Astrocyte (in vitro differentiated cells and primary cell): ENCODE results near the gene SLC1A3. TPM values are rescaled to one million over a fixed set of nuclear protein-coding genes. Genes with fewer than 3 reads are reported as not detected.

Experiments used
- DNase-seq: peaks from one replicate; pipeline ENCODE4 v3.0.0-alpha.2; 2010; ENCODE audit warnings: low read depth
- FAIRE-seq: peaks from 2 replicates; lab custom pipeline; 2011; peaks lifted over from hg19 to GRCh38; lab: Jason Lieb, UNC
- H2AFZ ChIP-seq: 2 replicates; pipeline ENCODE4 v1.6.0; 2012; ENCODE audit warnings: low read depth, low read length, inconsistent platforms
- H3K27ac ChIP-seq: 2 replicates; pipeline ENCODE4 v1.5.1; 2011; ENCODE audit warnings: low read depth, low read length, inconsistent platforms
- H3K27me3 ChIP-seq: 2 replicates; pipeline ENCODE4 v1.6.0; 2011; ENCODE audit warnings: low read length, inconsistent platforms; ENCODE audit not compliant: insufficient read depth
- H3K36me3 ChIP-seq: 2 replicates; pipeline ENCODE4 v1.5.1; 2011; ENCODE audit warnings: low read length, inconsistent platforms; ENCODE audit not compliant: insufficient read depth
- H3K4me1 ChIP-seq: 2 replicates; pipeline ENCODE4 v1.5.1; 2011; ENCODE audit warnings: low read length, inconsistent platforms; ENCODE audit not compliant: insufficient read depth
- H3K4me2 ChIP-seq: 2 replicates; pipeline ENCODE4 v1.6.0; 2012; ENCODE audit warnings: low read length, inconsistent platforms
- H3K4me3 ChIP-seq: 2 replicates; pipeline ENCODE4 v1.5.1; 2011; ENCODE audit warnings: low read depth, mild to moderate bottlenecking, low read length, inconsistent platforms; ENCODE audit not compliant: insufficient read depth
- H3K79me2 ChIP-seq: 2 replicates; pipeline ENCODE4 v1.6.0; 2012; ENCODE audit warnings: mild to moderate bottlenecking, low read length, inconsistent platforms; ENCODE audit not compliant: insufficient read depth
- H3K9ac ChIP-seq: 2 replicates; pipeline ENCODE4 v1.6.0; 2012; ENCODE audit warnings: mild to moderate bottlenecking, low read length, inconsistent platforms
- H3K9me3 ChIP-seq: 2 replicates; pipeline ENCODE4 v1.5.1; 2012; ENCODE audit warnings: low read depth, mild to moderate bottlenecking, low read length, inconsistent platforms; ENCODE audit not compliant: insufficient read depth
- H4K20me1 ChIP-seq: 2 replicates; pipeline ENCODE4 v1.6.0; 2012; ENCODE audit warnings: low read length, inconsistent platforms; ENCODE audit not compliant: insufficient read depth
- H3K27ac Mint-ChIP-seq: one replicate; pipeline ENCODE4 v1.8.0; 2021; ENCODE audit warnings: mild to moderate bottlenecking, mixed read lengths; ENCODE audit not compliant: unreplicated experiment
- H3K27me3 Mint-ChIP-seq: one replicate; pipeline ENCODE4 v1.8.0; 2021; ENCODE audit warnings: low read depth, mixed read lengths; ENCODE audit not compliant: unreplicated experiment
- H3K36me3 Mint-ChIP-seq: one replicate; pipeline ENCODE4 v1.8.0; 2021; ENCODE audit warnings: low read depth, mixed read lengths; ENCODE audit not compliant: unreplicated experiment
- H3K4me1 Mint-ChIP-seq: one replicate; pipeline ENCODE4 v1.8.0; 2021; ENCODE audit warnings: low read depth, mixed read lengths; ENCODE audit not compliant: unreplicated experiment
- H3K4me3 Mint-ChIP-seq: one replicate; pipeline ENCODE4 v1.8.0; 2021; ENCODE audit warnings: mild to moderate bottlenecking, moderate library complexity, mixed read lengths; ENCODE audit not compliant: unreplicated experiment
- H3K9me3 Mint-ChIP-seq: one replicate; pipeline ENCODE4 v1.8.0; 2021; ENCODE audit warnings: mild to moderate bottlenecking, mixed read lengths; ENCODE audit not compliant: unreplicated experiment
- EZH2 ChIP-seq: IDR thresholded peaks from 2 replicates; pipeline ENCODE4 v1.6.1; 2012; ENCODE audit warnings: mild to moderate bottlenecking, low read length, inconsistent platforms; ENCODE audit not compliant: insufficient read depth
- total RNA-seq: library from RNA; stranded (reverse); gene quantifications from 2 replicates; pipeline ENCODE4 v1.2.1, GENCODE V29; 2021
- TF ChIP-seq, protein P1 (sequence below): IDR thresholded peaks from 2 replicates; pipeline ENCODE4 v1.5.1; 2011; ENCODE audit warnings: low read depth, mild to moderate bottlenecking, inconsistent platforms, low read length, moderate library complexity; ENCODE audit not compliant: insufficient read depth

SLC1A3 gene
- total RNA-seq, 1 donor from 2014 or later = 23.8 TPM

DNA sequence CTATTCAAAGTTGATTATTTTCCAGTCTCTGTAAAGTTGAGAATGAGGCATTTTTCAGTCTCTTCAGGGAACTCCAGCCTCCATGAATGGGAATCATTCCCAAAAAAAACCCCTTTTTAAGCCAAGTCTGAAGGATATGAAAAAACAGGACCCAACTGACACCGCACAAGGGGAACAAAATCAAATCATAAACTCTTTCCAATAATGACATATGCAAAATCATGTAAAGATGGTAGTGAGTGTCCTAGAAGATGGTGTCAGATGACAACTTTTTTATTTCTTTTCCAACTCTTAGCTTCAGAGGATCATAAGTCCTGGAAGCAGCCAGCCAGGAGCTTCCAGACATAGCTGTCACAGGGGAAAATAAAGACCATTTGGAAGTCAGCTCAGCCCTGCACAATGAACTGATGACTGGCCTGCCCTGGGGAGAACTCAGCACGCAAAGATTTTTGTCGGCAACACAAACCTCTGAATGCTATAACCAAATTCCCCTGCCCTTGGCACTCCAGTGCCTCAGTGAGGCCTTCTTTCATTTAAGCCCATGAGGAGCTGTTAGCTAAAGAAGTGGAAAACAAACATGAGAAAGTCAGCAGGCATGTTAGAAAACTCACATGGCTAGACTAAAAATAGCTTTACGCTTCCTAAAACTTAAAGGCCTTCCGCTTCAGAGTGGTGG, 85.4 kb downstream of the SLC1A3 start:
- FAIRE-seq (no peak), DNase-seq (peak; percentile 28)
- peaks cover 17% of the 10 kb centered on the region for H3K4me1 ChIP-seq
- no peak overlapping the region for H2AFZ ChIP-seq
- Mint-ChIP-seq H3K4me1 (peaks cover 16% of the 10 kb centered on the region), H3K27me3 (peaks cover 6% of the 10 kb centered on the region), H3K27ac (no peak overlapping the region), H3K4me3 (no peak overlapping the region), H3K9me3 (no peaks in the 10 kb centered on the region), H3K36me3 (peaks cover 1% of the 10 kb centered on the region)
- H3K4me2 ChIP-seq = no peak overlapping the region
- H3K27ac ChIP-seq = no peak overlapping the region
- no peaks in the 10 kb centered on the region for H3K9me3 ChIP-seq
- H3K79me2 ChIP-seq = no peaks in the 10 kb centered on the region
- no peaks in the 10 kb centered on the region for H3K27me3 ChIP-seq
- H3K9ac ChIP-seq = no peak overlapping the region
- H4K20me1 ChIP-seq = no peaks in the 10 kb centered on the region
- H3K36me3 ChIP-seq = no peaks in the 10 kb centered on the region
- H3K4me3 ChIP-seq = no peak overlapping the region
- TF ChIP-seq, protein P1, sequence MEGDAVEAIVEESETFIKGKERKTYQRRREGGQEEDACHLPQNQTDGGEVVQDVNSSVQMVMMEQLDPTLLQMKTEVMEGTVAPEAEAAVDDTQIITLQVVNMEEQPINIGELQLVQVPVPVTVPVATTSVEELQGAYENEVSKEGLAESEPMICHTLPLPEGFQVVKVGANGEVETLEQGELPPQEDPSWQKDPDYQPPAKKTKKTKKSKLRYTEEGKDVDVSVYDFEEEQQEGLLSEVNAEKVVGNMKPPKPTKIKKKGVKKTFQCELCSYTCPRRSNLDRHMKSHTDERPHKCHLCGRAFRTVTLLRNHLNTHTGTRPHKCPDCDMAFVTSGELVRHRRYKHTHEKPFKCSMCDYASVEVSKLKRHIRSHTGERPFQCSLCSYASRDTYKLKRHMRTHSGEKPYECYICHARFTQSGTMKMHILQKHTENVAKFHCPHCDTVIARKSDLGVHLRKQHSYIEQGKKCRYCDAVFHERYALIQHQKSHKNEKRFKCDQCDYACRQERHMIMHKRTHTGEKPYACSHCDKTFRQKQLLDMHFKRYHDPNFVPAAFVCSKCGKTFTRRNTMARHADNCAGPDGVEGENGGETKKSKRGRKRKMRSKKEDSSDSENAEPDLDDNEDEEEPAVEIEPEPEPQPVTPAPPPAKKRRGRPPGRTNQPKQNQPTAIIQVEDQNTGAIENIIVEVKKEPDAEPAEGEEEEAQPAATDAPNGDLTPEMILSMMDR = no peak

DNA sequence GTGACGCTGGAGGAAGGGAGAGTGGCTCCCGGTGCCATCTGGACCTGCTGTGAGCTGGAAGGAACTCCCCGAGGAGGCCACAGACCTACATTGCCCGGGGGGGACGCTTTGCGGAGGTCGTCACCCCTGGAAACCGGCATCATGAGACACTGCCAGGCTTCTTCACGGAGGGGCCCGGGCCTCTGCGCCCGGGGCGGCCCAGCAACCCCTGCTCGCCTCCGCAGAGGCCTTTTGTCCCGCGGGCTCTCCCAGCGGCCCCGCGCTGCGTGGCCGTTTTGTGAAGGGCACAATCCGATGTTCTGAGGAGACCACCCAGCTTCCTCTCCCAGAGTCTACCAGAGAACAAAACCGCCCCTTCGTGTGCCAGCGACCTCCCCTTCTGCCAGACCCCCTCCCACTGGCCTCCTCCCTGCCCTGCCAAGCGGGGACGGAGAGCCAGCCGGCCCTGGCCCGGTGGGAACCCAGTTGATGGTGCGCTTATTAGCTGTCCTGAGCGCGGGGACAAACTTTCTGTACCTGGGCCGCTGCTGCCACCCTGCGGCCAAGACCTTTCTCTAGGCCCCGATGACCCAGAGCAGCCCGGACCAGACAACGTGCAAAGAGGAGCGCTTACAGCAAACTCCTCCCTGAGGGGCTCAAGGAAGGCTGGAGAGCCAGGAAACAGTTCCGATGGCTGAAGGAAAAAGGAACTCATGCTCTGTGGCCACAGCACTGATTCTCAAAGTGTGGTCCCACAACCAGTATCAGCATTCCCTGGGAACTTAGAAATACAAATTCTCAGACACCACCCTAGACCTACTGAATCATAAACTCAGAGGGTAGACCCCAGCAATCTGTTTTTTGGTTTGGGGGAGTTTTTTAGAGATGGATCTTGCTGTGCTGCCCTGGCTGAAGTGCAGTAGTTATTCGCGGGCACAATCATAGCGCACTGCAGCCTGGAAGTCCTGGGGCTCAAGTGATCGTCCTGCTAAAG, 86.7 kb downstream of the SLC1A3 start:
- no peak overlapping the region for H3K27ac ChIP-seq

More for the DNA sequence above, 86.7 kb downstream of the SLC1A3 start:
- no peak for FAIRE-seq
- peak overlapping the region; percentile 42 for H3K4me3 ChIP-seq
- H2AFZ ChIP-seq = peak overlapping the region; percentile 88
- H3K9ac ChIP-seq = peak overlapping the region; percentile 46
- Mint-ChIP-seq H3K36me3 (no peaks in the 10 kb centered on the region), H3K4me1 (peaks cover 16% of the 10 kb centered on the region), H3K27ac (no peak overlapping the region), H3K9me3 (no peaks in the 10 kb centered on the region), H3K27me3 (peaks cover 9% of the 10 kb centered on the region), H3K4me3 (no peak overlapping the region)
- peak; percentile 49 for DNase-seq
- TF ChIP-seq, protein P1 = peak; percentile 50
- TF ChIP-seq EZH2 = no peak
- H3K79me2 ChIP-seq = no peaks in the 10 kb centered on the region
- H4K20me1 ChIP-seq = no peaks in the 10 kb centered on the region
- peak overlapping the region; percentile 85 for H3K4me2 ChIP-seq
- no peaks in the 10 kb centered on the region for H3K27me3 ChIP-seq
- H3K36me3 ChIP-seq = no peaks in the 10 kb centered on the region
- peaks cover 17% of the 10 kb centered on the region for H3K4me1 ChIP-seq
- no peaks in the 10 kb centered on the region for H3K9me3 ChIP-seq
